Retinal pigment epithelial cell (primary cell): ENCODE data around the gene SORCS2.

Experiments
- DNase-seq: peaks from one replicate; pipeline ENCODE4 v3.0.0-alpha.2; 2010; ENCODE audit warnings: low read depth
- H3K4me3 ChIP-seq: 2 replicates; pipeline ENCODE4 v1.5.1; 2011; ENCODE audit warnings: mild to moderate bottlenecking, low read length, control low read depth, moderate library complexity
- TF ChIP-seq, protein P1 (sequence below): conservative IDR thresholded peaks from 2 replicates; pipeline ENCODE4 v1.5.1; 2011; ENCODE audit warnings: low read depth, low read length, control low read depth, inconsistent platforms

Gene SORCS2

DNA sequence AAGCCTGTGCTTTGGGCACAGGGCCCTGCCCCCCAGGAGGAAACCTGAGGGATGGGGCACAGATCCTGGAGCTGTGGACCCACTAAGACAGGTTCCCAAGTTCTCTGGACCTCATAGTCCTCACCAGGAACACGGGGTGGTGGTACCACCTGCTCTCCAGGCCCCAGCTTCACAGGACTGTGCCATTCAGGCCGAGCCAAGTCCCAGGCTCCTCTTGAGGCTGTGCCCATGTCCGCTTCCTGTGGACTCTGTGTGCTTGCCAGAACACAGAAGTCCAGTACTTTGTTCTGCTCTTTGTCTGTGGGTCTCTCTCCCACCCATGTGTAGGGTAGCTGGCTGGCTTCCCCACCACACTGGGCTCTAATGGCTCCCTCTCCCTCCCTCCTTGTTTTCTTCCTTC lies 346.8 kb downstream of the SORCS2 start:
- TF ChIP-seq, protein P1, sequence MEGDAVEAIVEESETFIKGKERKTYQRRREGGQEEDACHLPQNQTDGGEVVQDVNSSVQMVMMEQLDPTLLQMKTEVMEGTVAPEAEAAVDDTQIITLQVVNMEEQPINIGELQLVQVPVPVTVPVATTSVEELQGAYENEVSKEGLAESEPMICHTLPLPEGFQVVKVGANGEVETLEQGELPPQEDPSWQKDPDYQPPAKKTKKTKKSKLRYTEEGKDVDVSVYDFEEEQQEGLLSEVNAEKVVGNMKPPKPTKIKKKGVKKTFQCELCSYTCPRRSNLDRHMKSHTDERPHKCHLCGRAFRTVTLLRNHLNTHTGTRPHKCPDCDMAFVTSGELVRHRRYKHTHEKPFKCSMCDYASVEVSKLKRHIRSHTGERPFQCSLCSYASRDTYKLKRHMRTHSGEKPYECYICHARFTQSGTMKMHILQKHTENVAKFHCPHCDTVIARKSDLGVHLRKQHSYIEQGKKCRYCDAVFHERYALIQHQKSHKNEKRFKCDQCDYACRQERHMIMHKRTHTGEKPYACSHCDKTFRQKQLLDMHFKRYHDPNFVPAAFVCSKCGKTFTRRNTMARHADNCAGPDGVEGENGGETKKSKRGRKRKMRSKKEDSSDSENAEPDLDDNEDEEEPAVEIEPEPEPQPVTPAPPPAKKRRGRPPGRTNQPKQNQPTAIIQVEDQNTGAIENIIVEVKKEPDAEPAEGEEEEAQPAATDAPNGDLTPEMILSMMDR, result no peak
- H3K4me3 ChIP-seq, result no peak overlapping the region
- DNase-seq, result no peak

DNA sequence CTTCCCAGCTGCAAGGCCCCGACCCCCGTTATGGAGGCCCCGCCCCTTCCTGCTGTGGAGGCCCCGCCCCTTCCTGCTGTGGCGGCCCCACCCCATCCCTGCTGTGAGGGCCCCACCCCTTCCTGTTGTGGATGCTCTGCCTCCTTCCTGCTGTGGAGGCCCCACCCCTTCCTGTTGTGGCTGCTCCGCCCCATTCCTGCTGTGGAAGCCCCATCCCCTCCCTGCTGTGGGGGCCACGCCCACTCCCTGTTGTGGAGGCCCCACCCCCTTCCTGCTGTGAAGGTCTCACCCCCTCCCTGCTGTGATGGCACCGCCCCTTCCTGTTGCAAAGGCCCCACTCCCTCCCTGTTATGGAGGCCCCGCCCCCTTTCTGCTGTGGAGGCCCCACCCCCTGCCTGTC lies 347.3 kb downstream of the SORCS2 start:
- no peak for DNase-seq
- TF ChIP-seq, protein P1, result no peak
- no peak overlapping the region for H3K4me3 ChIP-seq

DNA sequence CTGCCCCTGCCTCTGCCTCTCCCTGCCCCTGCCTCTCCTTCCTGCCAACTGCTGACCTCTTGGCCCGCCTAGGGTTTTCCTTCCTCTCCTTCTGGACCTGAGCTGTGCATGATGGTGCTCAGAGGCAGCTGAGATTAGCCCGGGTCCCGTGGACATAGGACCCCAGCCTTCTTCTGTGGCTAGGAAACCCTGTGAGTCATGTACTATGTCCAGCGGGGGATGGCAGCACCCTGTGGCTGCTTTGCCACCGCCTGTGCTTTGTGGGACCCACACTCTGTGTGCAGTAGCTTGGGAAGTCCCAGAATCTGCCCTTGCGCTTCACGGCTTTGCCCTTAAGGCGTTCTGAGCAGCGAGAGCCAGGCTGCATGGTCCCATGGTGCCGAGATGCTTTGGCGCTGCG lies 347.9 kb downstream of the SORCS2 start:
- DNase-seq, result no peak
- TF ChIP-seq, protein P1, result no peak
- H3K4me3 ChIP-seq, result no peak overlapping the region

DNA sequence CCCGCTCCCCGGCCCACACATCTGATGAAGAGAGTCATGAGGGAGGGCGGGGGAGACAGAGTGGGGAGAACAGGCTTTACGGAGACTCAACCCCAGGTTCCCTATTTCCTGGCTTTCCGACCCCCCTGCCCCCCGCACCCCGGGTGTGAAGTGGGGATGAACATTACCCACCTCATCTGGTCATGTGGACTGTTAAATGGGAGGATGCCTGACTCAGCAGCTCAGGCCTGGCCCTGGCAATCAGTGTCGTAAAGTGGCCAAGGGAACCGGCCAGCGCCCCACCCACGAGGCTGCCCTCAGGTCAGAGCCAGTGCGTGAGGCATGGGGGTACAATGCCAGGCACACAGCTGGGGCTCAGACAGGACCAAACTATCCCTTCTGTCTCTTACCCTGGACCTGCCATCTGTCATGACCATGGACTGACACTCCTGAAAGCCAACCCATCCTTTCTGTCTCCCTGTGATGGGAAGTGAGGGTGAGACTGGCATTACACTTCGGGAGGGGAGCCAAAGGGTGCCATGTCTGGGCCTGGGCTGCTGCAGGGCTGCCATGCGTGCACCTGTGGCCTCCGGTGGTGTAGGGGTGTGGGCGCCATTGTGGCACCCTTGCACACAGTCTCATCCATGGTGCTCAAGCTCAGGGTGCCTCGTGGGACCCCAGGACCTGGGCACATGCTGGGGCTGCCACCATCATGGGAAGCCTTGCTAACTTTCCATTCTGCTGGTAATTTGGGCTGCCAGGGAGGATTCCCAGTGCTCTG lies 348.5 kb downstream of the SORCS2 start:
- TF ChIP-seq, protein P1, result no peak
- no peak for DNase-seq
- no peak overlapping the region for H3K4me3 ChIP-seq

DNA sequence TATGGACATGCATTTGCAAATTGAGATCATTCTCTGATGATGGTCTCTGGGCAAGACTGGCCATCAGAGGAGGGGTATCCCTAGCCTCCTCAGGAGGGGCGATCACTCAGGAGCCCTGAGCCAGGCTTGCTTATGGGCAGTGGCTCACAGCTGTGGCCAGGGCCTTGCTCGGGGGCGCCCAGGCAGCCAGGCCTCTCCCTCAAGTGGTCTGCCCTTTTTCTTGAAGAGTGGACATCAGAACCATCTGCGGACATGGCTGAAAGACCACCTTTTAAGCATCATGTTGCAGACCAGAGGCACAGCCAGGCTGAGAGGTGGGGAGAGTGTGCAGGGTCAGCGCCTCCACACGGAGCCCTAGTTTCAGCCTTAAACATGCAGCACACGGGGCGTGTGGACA lies 349.1 kb downstream of the SORCS2 start:
- no peak for DNase-seq
- no peak overlapping the region for H3K4me3 ChIP-seq
- TF ChIP-seq, protein P1, result no peak

DNA sequence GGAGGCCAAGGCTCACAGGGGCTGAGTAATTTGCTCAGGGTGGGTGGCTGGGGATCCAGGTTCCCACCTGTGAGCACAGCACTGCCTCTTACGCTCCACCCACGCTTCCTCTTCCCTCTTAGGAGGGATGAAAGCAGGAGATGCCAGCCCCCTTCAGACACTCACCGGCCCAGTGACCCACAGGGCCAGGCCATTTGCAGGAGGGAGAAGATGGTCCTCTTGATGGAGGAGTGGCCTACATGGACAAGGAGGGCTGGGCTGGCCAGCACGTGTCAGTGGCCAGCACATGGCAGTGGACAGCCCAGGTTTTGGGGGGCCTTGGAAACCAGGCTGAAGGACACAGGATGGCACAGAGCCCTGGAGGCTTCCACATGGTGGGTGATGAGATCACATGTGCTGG lies 350.4 kb downstream of the SORCS2 start:
- TF ChIP-seq, protein P1, result no peak
- no peak for DNase-seq
- H3K4me3 ChIP-seq, result no peak overlapping the region

DNA sequence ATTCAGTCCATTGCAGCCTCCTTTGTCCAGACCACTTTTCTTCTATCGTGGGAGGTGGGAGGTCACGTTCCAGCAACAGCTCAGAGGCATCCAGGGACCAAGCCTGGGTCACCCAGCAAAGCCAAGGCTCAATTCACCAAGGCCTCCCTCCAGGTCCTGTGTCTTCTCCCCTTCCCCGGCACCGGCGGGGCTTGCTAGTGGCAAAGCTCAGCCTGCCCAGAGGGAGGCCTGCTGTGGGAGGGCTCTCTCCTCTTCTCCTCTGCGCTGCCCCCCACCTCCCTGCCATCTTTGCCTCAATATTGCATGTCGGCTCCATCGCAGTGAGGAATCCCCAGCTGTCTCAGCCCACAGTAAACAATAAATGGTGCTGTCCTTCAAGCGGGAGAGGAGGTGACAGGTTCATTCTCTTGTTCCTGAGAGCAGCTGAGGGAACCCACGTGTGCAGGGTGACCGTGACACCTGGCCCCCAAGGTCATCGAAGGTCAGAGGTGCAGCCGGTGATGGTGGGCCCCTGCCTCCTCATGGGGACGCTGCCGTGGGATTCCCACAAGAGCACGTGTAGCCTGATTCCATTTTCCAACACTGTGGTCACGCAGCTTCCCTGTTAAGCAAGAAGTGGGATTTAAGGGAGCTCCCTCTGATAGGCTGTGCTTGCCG lies 353.9 kb downstream of the SORCS2 start:
- no peak overlapping the region for H3K4me3 ChIP-seq
- TF ChIP-seq, protein P1, result no peak
- no peak for DNase-seq
